ENCODE measurements around the gene UBXN7. TPM values are rescaled to one million over a fixed set of nuclear protein-coding genes. Genes with fewer than 3 reads are reported as not detected.

The UBXN7 gene
- total RNA-seq, 1 experiment from 2014 or later: 10.2 TPM

DNA sequence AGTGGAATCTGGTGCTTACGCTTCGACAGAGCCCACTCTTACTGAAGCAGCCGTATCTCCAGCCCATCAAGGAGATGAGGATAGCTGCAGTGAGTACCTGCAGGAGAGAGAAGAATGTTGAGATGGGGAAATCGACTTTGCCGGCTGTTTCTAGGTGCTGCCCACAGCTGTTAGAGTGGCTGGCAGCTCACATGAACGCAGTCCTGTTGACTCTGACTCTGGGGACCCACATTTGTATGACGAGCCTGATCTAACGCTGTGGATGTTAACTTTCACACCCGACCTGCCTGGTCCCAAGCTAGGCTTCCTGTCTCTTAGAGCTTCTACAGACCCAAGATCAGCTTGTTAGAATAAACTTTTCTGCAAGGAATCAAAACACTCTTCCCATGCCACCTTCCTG is 105.3 kb downstream of the UBXN7 start:
- intact Hi-C loops (cut with micrococcal nuclease): no loop called here
- H3K79me2 ChIP-seq (ENCODE audit: low read length): no peaks in the 10 kb centered on the region
- ATAC-seq (no peak), DNase-seq (no peak)
- no peak overlapping the region for H3K4me2 ChIP-seq (ENCODE audit: low read length)
- H2AFZ ChIP-seq (ENCODE audit: low read length): no peak overlapping the region
- H3K27ac ChIP-seq (ENCODE audit: low read length): no peak overlapping the region
- TF ChIP-seq, protein P1, sequence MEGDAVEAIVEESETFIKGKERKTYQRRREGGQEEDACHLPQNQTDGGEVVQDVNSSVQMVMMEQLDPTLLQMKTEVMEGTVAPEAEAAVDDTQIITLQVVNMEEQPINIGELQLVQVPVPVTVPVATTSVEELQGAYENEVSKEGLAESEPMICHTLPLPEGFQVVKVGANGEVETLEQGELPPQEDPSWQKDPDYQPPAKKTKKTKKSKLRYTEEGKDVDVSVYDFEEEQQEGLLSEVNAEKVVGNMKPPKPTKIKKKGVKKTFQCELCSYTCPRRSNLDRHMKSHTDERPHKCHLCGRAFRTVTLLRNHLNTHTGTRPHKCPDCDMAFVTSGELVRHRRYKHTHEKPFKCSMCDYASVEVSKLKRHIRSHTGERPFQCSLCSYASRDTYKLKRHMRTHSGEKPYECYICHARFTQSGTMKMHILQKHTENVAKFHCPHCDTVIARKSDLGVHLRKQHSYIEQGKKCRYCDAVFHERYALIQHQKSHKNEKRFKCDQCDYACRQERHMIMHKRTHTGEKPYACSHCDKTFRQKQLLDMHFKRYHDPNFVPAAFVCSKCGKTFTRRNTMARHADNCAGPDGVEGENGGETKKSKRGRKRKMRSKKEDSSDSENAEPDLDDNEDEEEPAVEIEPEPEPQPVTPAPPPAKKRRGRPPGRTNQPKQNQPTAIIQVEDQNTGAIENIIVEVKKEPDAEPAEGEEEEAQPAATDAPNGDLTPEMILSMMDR (conservative IDR thresholded peaks at IDR 0.05; ENCODE audit: low read depth, low read length): no peak
- TF ChIP-seq EZH2 (IDR thresholded peaks at IDR 0.05; ENCODE audit: low read length, unreplicated experiment) (no peak), EZH2phosphoT487 (IDR thresholded peaks at IDR 0.05; ENCODE audit: borderline replicate concordance, low read length) (no peak)
- no peaks in the 10 kb centered on the region for H3K27me3 ChIP-seq (ENCODE audit: low read length)
- H3K9me3 ChIP-seq (ENCODE audit: low read length): no peaks in the 10 kb centered on the region
- ChIA-PET CTCF (no interaction called here), POLR2A (ENCODE audit: unreplicated experiment) (no interaction called here)
- no peak overlapping the region for H3K9ac ChIP-seq (ENCODE audit: low read length)
- BruUV-seq (replicated peaks): no TSS peak
- no peaks in the 10 kb centered on the region for H3K9me2 ChIP-seq (replicated peaks; ENCODE audit: low read length)
- H3K4me3 ChIP-seq (ENCODE audit: low read length): no peak overlapping the region
- H3K4me1 ChIP-seq (ENCODE audit: insufficient read depth, low read length): no peaks in the 10 kb centered on the region
- no peaks in the 10 kb centered on the region for H4K20me1 ChIP-seq (ENCODE audit: low read length)
- no peaks in the 10 kb centered on the region for H3K36me3 ChIP-seq (ENCODE audit: low read depth, low read length)
- H3F3A ChIP-seq (ENCODE audit: low read length, unreplicated experiment): no peaks in the 10 kb centered on the region

DNA sequence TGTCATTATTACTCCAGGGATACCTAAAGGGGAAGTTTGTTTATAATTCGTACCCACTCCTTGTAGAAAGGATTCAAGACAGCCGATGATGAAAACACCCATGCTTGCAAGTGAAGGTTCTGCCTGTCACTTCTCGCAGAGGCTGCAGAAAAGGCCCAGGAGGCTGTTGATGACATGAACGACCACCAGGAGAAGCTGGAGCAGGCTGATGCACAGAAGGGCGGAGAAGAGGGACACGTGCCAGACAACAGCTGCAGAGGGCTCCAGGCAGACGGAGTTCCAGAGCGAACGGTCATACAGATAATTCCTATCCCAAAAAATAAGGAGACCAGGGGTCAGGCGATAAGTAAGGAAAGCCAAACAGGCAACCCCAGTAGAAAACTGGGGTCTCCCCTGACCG is 108.5 kb downstream of the UBXN7 start:
- no peak overlapping the region for H3K4me2 ChIP-seq (ENCODE audit: low read length)
- ATAC-seq (peak; percentile 44), DNase-seq (no peak)
- H3K27me3 ChIP-seq (ENCODE audit: low read length): no peaks in the 10 kb centered on the region
- no peak overlapping the region for H3K27ac ChIP-seq (ENCODE audit: low read length)
- no peak overlapping the region for H2AFZ ChIP-seq (ENCODE audit: low read length)
- H3K36me3 ChIP-seq (ENCODE audit: low read depth, low read length): no peaks in the 10 kb centered on the region
- ChIA-PET CTCF (no interaction called here), POLR2A (ENCODE audit: unreplicated experiment) (no interaction called here)
- TF ChIP-seq EZH2phosphoT487 (IDR thresholded peaks at IDR 0.05; ENCODE audit: borderline replicate concordance, low read length) (no peak), EZH2 (IDR thresholded peaks at IDR 0.05; ENCODE audit: low read length, unreplicated experiment) (no peak)
- TF ChIP-seq, protein P1 (conservative IDR thresholded peaks at IDR 0.05; ENCODE audit: low read depth, low read length): peak; percentile 40; the same call in 1 of the 2 replicates
- no peaks in the 10 kb centered on the region for H3K79me2 ChIP-seq (ENCODE audit: low read length)
- no peaks in the 10 kb centered on the region for H3F3A ChIP-seq (ENCODE audit: low read length, unreplicated experiment)
- BruUV-seq (replicated peaks): no TSS peak
- no peaks in the 10 kb centered on the region for H3K4me1 ChIP-seq (ENCODE audit: insufficient read depth, low read length)
- no peaks in the 10 kb centered on the region for H3K9me3 ChIP-seq (ENCODE audit: low read length)
- no peak overlapping the region for H3K9ac ChIP-seq (ENCODE audit: low read length)
- H3K9me2 ChIP-seq (replicated peaks; ENCODE audit: low read length): no peaks in the 10 kb centered on the region
- H3K4me3 ChIP-seq (ENCODE audit: low read length): no peak overlapping the region
- intact Hi-C loops (cut with micrococcal nuclease): no loop called here
- no peaks in the 10 kb centered on the region for H4K20me1 ChIP-seq (ENCODE audit: low read length)

DNA sequence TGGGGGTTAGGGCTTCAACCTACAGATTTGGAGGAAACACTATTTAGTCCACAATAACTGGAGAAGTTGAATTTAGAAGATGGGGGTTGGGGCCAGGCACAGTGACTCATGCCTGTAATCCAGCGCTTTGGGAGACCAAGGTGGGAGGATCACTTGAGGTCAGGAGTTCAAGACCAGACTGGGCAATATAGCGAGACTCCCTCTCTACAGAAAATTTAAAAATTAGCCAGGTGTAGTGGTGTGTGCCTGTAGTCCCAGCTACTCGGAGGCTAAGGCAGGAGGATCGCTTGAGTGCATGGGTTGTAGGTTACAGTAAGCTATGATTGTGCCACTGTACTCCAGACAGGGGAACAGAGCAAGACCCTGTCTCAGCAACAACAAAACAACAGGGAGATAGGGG is 109.2 kb downstream of the UBXN7 start:
- no peak overlapping the region for H3K4me2 ChIP-seq (ENCODE audit: low read length)
- no TSS peak for BruUV-seq (replicated peaks)
- no peak overlapping the region for H3K27ac ChIP-seq (ENCODE audit: low read length)
- no peaks in the 10 kb centered on the region for H3K36me3 ChIP-seq (ENCODE audit: low read depth, low read length)
- H3K27me3 ChIP-seq (ENCODE audit: low read length): no peaks in the 10 kb centered on the region
- ChIA-PET CTCF (no interaction called here), POLR2A (ENCODE audit: unreplicated experiment) (no interaction called here)
- no peak overlapping the region for H3K9ac ChIP-seq (ENCODE audit: low read length)
- TF ChIP-seq EZH2phosphoT487 (IDR thresholded peaks at IDR 0.05; ENCODE audit: borderline replicate concordance, low read length) (no peak), EZH2 (IDR thresholded peaks at IDR 0.05; ENCODE audit: low read length, unreplicated experiment) (no peak)
- no peak overlapping the region for H3K4me3 ChIP-seq (ENCODE audit: low read length)
- no peak for ATAC-seq
- H3F3A ChIP-seq (ENCODE audit: low read length, unreplicated experiment): no peaks in the 10 kb centered on the region
- no peaks in the 10 kb centered on the region for H3K4me1 ChIP-seq (ENCODE audit: insufficient read depth, low read length)
- no peaks in the 10 kb centered on the region for H3K79me2 ChIP-seq (ENCODE audit: low read length)
- DNase-seq: no peak
- H3K9me3 ChIP-seq (ENCODE audit: low read length): no peaks in the 10 kb centered on the region
- intact Hi-C loops (cut with micrococcal nuclease): no loop called here
- no peaks in the 10 kb centered on the region for H3K9me2 ChIP-seq (replicated peaks; ENCODE audit: low read length)
- H2AFZ ChIP-seq (ENCODE audit: low read length): no peak overlapping the region
- no peaks in the 10 kb centered on the region for H4K20me1 ChIP-seq (ENCODE audit: low read length)

Data from PC-3 (cell line).